SK-N-SH (cell line): ENCODE results near the gene NPVF.

Experiments
- CTCF ChIP-seq: fragments of 200-600 bp; sonication (generic); IDR thresholded peaks from 2 replicates; pipeline ENCODE4 v1.6.1; 2017; ENCODE audit warnings: antibody characterized with exemption, mild to moderate bottlenecking, moderate library complexity
- EP300 ChIP-seq, 2 experiments: IDR thresholded peaks; 2 replicates each; pipeline versions ENCODE4 v1.4.0 to v1.6.1; 2012; ENCODE audit warnings: borderline replicate concordance in 1 of 2, low read depth in 1 of 2, low read length in 1 of 2
- FOSL2 ChIP-seq: IDR thresholded peaks from 2 replicates; pipeline ENCODE4 v1.4.0; 2012; ENCODE audit warnings: low read depth, mild to moderate bottlenecking, moderate library complexity, borderline replicate concordance
- FOXM1 ChIP-seq: IDR thresholded peaks from 2 replicates; pipeline ENCODE4 v1.4.0; 2012; ENCODE audit warnings: low read depth, mild to moderate bottlenecking
- JUND ChIP-seq: IDR thresholded peaks from 2 replicates; pipeline ENCODE4 v1.4.0; 2012
- POLR2AphosphoS5 ChIP-seq: IDR thresholded peaks from 2 replicates; pipeline ENCODE4 v1.6.1; 2012; ENCODE audit warnings: low read depth, low read length
- RAD21 ChIP-seq: IDR thresholded peaks from 2 replicates; pipeline ENCODE4 v1.6.1; 2012; ENCODE audit warnings: mild to moderate bottlenecking, low read length
- RCOR1 ChIP-seq: fragments of 150-350 bp; IDR thresholded peaks from 2 replicates; pipeline ENCODE4 v1.6.1; 2017; ENCODE audit warnings: antibody characterized with exemption, low read length
- SMC3 ChIP-seq: IDR thresholded peaks from 2 replicates; pipeline ENCODE4 v1.6.1; 2012; ENCODE audit warnings: low read depth, low read length, improper control_type of control experiment
- TAF1 ChIP-seq: IDR thresholded peaks from 2 replicates; pipeline ENCODE4 v1.6.1; 2012; ENCODE audit warnings: low read depth, mild to moderate bottlenecking, low read length, moderate library complexity, borderline replicate concordance
- USF1 ChIP-seq: IDR thresholded peaks from 2 replicates; pipeline ENCODE4 v1.4.0; 2012; ENCODE audit warnings: low read depth, borderline replicate concordance
- USF2 ChIP-seq: fragments of 150-350 bp; IDR thresholded peaks from 2 replicates; pipeline ENCODE4 v1.6.1; 2017; ENCODE audit warnings: antibody characterized with exemption, low read length, low read depth, borderline replicate concordance
- YY1 ChIP-seq: IDR thresholded peaks from 2 replicates; pipeline ENCODE4 v1.4.0; 2012; ENCODE audit warnings: low read depth, mild to moderate bottlenecking
- ZBTB33 ChIP-seq: IDR thresholded peaks from 2 replicates; pipeline ENCODE4 v1.4.0; 2012; ENCODE audit warnings: low read depth, borderline replicate concordance

- TF ChIP-seq CTCF (no peak), RAD21 (no peak), FOXM1 (no peak), TAF1 (no peak), USF1 (no peak), EP300 (IDR thresholded peaks at IDR 0.05; ENCODE audit: borderline replicate concordance in 1 of 2, low read depth in 1 of 2, low read length in 1 of 2) (no peak), RCOR1 (no peak), ZBTB33 (no peak), SMC3 (no peak), JUND (no peak), POLR2AphosphoS5 (no peak), YY1 (no peak), USF2 (no peak), FOSL2 (no peak)
These were observed 41.9 kb downstream of the NPVF start for GRCh38 chr7:25186436-25186835.
